Endothelial cell of umbilical vein (primary cell): ENCODE results near the gene EMC8. TPM values are rescaled to one million over a fixed set of nuclear protein-coding genes. Genes with fewer than 3 reads are reported as not detected.
A peak's percentile ranks its signal among the peaks of the same experiment; 100 is the strongest.

Experiments
- BruUV-seq: library from RNA; stranded (reverse); fragments of 400-500 nt; replicated peaks from 2 replicates; lab custom pipeline; 2021; lab: Mats Ljungman, UMichigan
- CTCF ChIA-PET: fragments of 300-600, 350-600 bp; sonication (Branson Sonifier 250); formaldehyde crosslinking; loops from one replicate; lab custom pipeline; 2021; ENCODE audit warnings: antibody characterized with exemption, inconsistent platforms; lab: Charles Lee
- POLR2A ChIA-PET: fragments of 300-600, 350-600 bp; sonication (Branson Sonifier 250); formaldehyde crosslinking; loops from one replicate; lab custom pipeline; 2021; ENCODE audit warnings: antibody characterized with exemption, inconsistent platforms; lab: Charles Lee
- DNase-seq: peaks from one replicate; pipeline ENCODE4 v3.0.0-alpha.2; 2011; ENCODE audit warnings: low read depth, low spot score
- FAIRE-seq: peaks from 2 replicates; lab custom pipeline; 2011; peaks lifted over from hg19 to GRCh38; lab: Jason Lieb, UNC
- H2AFZ ChIP-seq: 2 replicates; pipeline ENCODE4 v1.6.0; 2012; ENCODE audit warnings: low read depth, low read length, control low read depth, inconsistent platforms
- H3K27ac ChIP-seq: 2 replicates; pipeline ENCODE4 v1.5.1; 2011; ENCODE audit warnings: low read depth, mild to moderate bottlenecking, control low read depth, low read length, moderate library complexity; ENCODE audit not compliant: insufficient read depth
- H3K27me3 ChIP-seq, 2 experiments: 2 replicates each; pipeline versions ENCODE4 v1.6.0 to v1.6.1; 2011; ENCODE audit warnings: low read length in 2 of 2, mixed read lengths in 1 of 2; ENCODE audit not compliant: control insufficient read depth in 2 of 2, insufficient read depth in 2 of 2
- H3K36me3 ChIP-seq, 2 experiments: 2 replicates in 1 of 2; 3 replicates in 1 of 2; pipeline ENCODE4 v1.5.1; 2011; ENCODE audit warnings: low read length in 2 of 2, mild to moderate bottlenecking in 1 of 2, moderate library complexity in 1 of 2; ENCODE audit not compliant: control insufficient read depth in 2 of 2, insufficient read depth in 2 of 2; ENCODE audit errors: extremely low read depth in 1 of 2
- H3K4me1 ChIP-seq: 3 replicates; pipeline ENCODE4 v1.5.1; 2011; ENCODE audit warnings: mild to moderate bottlenecking, low read length; ENCODE audit not compliant: control insufficient read depth, insufficient read depth; ENCODE audit errors: extremely low read depth
- H3K4me2 ChIP-seq: 2 replicates; pipeline ENCODE4 v1.6.1; 2011; ENCODE audit warnings: low read length, control low read depth, mixed read lengths; ENCODE audit not compliant: insufficient read depth
- H3K4me3 ChIP-seq, 3 experiments: fragments of 200-600 bp in 1 of 3; sonication (generic), shearing (Covaris generic) in 1 of 3; replicated peaks in 1 of 3; 2 replicates each; pipeline ENCODE4 v1.5.1; 2011 to 2016; ENCODE audit warnings: control low read depth in 3 of 3, low read length in 3 of 3, mild to moderate bottlenecking in 2 of 3, inconsistent platforms in 1 of 3, low read depth in 1 of 3, moderate library complexity in 1 of 3; ENCODE audit not compliant: insufficient read depth in 1 of 3
- H3K79me2 ChIP-seq: 2 replicates; pipeline ENCODE4 v1.6.0; 2012; ENCODE audit warnings: low read length, inconsistent platforms; ENCODE audit not compliant: control insufficient read depth, insufficient read depth
- H3K9ac ChIP-seq: replicated peaks from 2 replicates; pipeline ENCODE3; 2011; ENCODE audit warnings: low read length, control low read depth; ENCODE audit not compliant: insufficient read depth; ENCODE audit errors: extremely low read depth
- H3K9me1 ChIP-seq: replicated peaks from 3 replicates; pipeline ENCODE4 v1.6.0; 2011; ENCODE audit warnings: mild to moderate bottlenecking, low read length; ENCODE audit not compliant: control insufficient read depth, insufficient read depth; ENCODE audit errors: extremely low read depth
- H3K9me3 ChIP-seq: replicated peaks from 2 replicates; pipeline ENCODE4 v1.5.1; 2012; ENCODE audit warnings: low read length, inconsistent platforms; ENCODE audit not compliant: control insufficient read depth, insufficient read depth
- H4K20me1 ChIP-seq: replicated peaks from 2 replicates; pipeline ENCODE3; 2011; ENCODE audit warnings: mild to moderate bottlenecking, low read length; ENCODE audit not compliant: control insufficient read depth, insufficient read depth; ENCODE audit errors: extremely low read depth
- EZH2 ChIP-seq: IDR thresholded peaks from 2 replicates; pipeline ENCODE4 v1.6.1; 2012; ENCODE audit warnings: borderline replicate concordance, low read depth, mild to moderate bottlenecking, moderate library complexity, low read length, inconsistent platforms; ENCODE audit not compliant: severe bottlenecking
- FOS ChIP-seq: IDR thresholded peaks from 2 replicates; pipeline ENCODE4 v1.6.1; 2011; ENCODE audit warnings: mild to moderate bottlenecking, low read length, moderate library complexity, borderline replicate concordance; ENCODE audit not compliant: insufficient read depth
- GATA2 ChIP-seq: IDR thresholded peaks from 2 replicates; pipeline ENCODE4 v1.7.0; 2011; ENCODE audit warnings: low read depth, mild to moderate bottlenecking, moderate library complexity, mixed read lengths, low read length; ENCODE audit not compliant: insufficient read length, insufficient read depth
- JUN ChIP-seq: IDR thresholded peaks from 2 replicates; pipeline ENCODE4 v1.6.1; 2011; ENCODE audit warnings: borderline replicate concordance, low read depth; ENCODE audit not compliant: insufficient read length, insufficient read depth
- MYC ChIP-seq: IDR thresholded peaks from one replicate; pipeline ENCODE4 v1.6.1; 2011; ENCODE audit warnings: mild to moderate bottlenecking, low read depth, low read length
- POLR2A ChIP-seq: IDR thresholded peaks from 2 replicates; pipeline ENCODE4 v1.6.1; 2012; ENCODE audit warnings: low read depth, mild to moderate bottlenecking, control low read depth, low read length
- POLR2AphosphoS5 ChIP-seq: IDR thresholded peaks from 2 replicates; pipeline ENCODE4 v1.6.1; 2012; ENCODE audit warnings: low read depth, mild to moderate bottlenecking, control low read depth, low read length, moderate library complexity; ENCODE audit not compliant: insufficient read depth
- dilution Hi-C: fragments of 300-500 bp; cut with MboI; formaldehyde crosslinking; loops from one replicate; pipeline ENCODE4 v1.15.0; 2019; ENCODE audit warnings: low sequenced_read_pairs; ENCODE audit not compliant: extremely low pct_ligation_motif_present
- intact Hi-C: fragments of 100-400 bp; cut with micrococcal nuclease; formaldehyde crosslinking; loops from one replicate; pipeline ENCODE4 v1.10.0; 2022
- polyA plus RNA-seq, 4 experiments: library from polyadenylated mRNA; depleted of rRNA in 3 of 4; stranded (reverse) in 3 of 4; unstranded in 1 of 4; fragments of >200 nt; gene quantifications; 2 replicates each; pipeline versions ENCODE4 v1.2.1 to v1.2.3, GENCODE V29; 2011 to 2012; ENCODE audit warnings: missing spikeins in 1 of 4
- total RNA-seq: library from RNA; stranded (reverse); gene quantifications from 2 replicates; pipeline ENCODE4 v1.2.3, GENCODE V29; 2021
- TF ChIP-seq, protein P1 (sequence below), 2 donors: IDR thresholded peaks; 1 replicate in 1 of 2; 2 replicates in 1 of 2; pipeline ENCODE4 v1.5.1; 2011; ENCODE audit warnings: low read length in 2 of 2, mild to moderate bottlenecking in 2 of 2, moderate library complexity in 2 of 2, control low read depth in 1 of 2, inconsistent platforms in 1 of 2, low read depth in 1 of 2; ENCODE audit not compliant: insufficient read depth in 1 of 2; ENCODE audit errors: extremely low read depth in 1 of 2
- TF ChIP-seq, protein P2 (sequence below): IDR thresholded peaks from 2 replicates; pipeline ENCODE4 v1.6.1; 2011; ENCODE audit not compliant: insufficient read depth, insufficient read length

Gene EMC8
- total and polyA plus RNA-seq, 2 donors (not counting 3 experiments of a cell fraction or from before 2014, with no cell fraction given), result 51.2 to 59.6 TPM

DNA sequence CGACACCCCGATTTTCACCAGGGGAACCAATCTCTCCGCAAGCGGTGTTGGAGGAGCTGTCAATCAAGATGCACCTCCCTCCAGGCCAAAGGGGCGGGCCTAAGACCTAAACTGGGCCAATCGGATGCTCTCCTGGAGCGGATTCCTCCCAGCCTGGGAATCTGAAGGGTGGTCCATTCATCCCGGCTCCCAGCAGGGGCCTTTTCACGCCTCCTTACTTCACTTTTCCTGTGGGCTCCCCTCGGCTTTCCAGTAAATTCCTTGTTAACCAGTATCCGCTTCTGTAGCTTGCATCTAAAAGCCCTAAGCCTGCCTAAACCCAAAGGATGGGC is 65.5 kb downstream of the EMC8 start:
- H3K27ac ChIP-seq, result no peak overlapping the region
- no peaks in the 10 kb centered on the region for H3K9me1 ChIP-seq
- no peaks in the 10 kb centered on the region for H4K20me1 ChIP-seq
- no peaks in the 10 kb centered on the region for H3K9me3 ChIP-seq
- DNase-seq (peak; percentile 25), FAIRE-seq (peak; percentile 80)
- peaks cover 40% of the 10 kb centered on the region for H3K79me2 ChIP-seq
- no peak overlapping the region for H3K9ac ChIP-seq
- BruUV-seq, result no TSS peak
- no peak overlapping the region for H2AFZ ChIP-seq
- H3K27me3 ChIP-seq, result no peaks in the 10 kb centered on the region
- no peak overlapping the region for H3K4me3 ChIP-seq
- ChIA-PET POLR2A (no interaction called here), CTCF (no interaction called here)
- H3K4me1 ChIP-seq, result no peaks in the 10 kb centered on the region
- H3K36me3 ChIP-seq, result no peaks in the 10 kb centered on the region
- H3K4me2 ChIP-seq, result no peak overlapping the region
- intact Hi-C loops (no loop called here), dilution Hi-C loops (no loop called here)
- TF ChIP-seq, protein P1, sequence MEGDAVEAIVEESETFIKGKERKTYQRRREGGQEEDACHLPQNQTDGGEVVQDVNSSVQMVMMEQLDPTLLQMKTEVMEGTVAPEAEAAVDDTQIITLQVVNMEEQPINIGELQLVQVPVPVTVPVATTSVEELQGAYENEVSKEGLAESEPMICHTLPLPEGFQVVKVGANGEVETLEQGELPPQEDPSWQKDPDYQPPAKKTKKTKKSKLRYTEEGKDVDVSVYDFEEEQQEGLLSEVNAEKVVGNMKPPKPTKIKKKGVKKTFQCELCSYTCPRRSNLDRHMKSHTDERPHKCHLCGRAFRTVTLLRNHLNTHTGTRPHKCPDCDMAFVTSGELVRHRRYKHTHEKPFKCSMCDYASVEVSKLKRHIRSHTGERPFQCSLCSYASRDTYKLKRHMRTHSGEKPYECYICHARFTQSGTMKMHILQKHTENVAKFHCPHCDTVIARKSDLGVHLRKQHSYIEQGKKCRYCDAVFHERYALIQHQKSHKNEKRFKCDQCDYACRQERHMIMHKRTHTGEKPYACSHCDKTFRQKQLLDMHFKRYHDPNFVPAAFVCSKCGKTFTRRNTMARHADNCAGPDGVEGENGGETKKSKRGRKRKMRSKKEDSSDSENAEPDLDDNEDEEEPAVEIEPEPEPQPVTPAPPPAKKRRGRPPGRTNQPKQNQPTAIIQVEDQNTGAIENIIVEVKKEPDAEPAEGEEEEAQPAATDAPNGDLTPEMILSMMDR (IDR thresholded peaks at IDR 0.05; ENCODE audit: extremely low read depth in 1 of 2, insufficient read depth in 1 of 2, low read depth in 1 of 2, low read length in 2 of 2), result no peak
- TF ChIP-seq POLR2AphosphoS5 (no peak), FOS (no peak), GATA2 (no peak), EZH2 (no peak), MYC (no peak), JUN (no peak), POLR2A (no peak)
- TF ChIP-seq, protein P2, sequence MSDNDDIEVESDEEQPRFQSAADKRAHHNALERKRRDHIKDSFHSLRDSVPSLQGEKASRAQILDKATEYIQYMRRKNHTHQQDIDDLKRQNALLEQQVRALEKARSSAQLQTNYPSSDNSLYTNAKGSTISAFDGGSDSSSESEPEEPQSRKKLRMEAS, result no peak
